ENCODE data around the gene TUBB4B.
A peak's percentile ranks its signal among the peaks of the same experiment; 100 is the strongest.

TUBB4B gene

GRCh38 chr9:137264067-137264466 is 23.0 kb downstream of the TUBB4B start:
- intact Hi-C loops (cut with DNase I): no loop called here
- DNase-seq: no peak

GRCh38 chr9:137265496-137266161 is 24.5 kb downstream of the TUBB4B start:
- DNase-seq: peak in 1 of 10 donors; percentile 83
- intact Hi-C loops (cut with DNase I): no loop called here

GRCh38 chr9:137266162-137266527 is 25.1 kb downstream of the TUBB4B start:
- intact Hi-C loops (cut with DNase I): no loop called here

GRCh38 chr9:137266585-137267453 is 25.7 kb downstream of the TUBB4B start:
- intact Hi-C loops (cut with DNase I): no loop called here
- peak in 1 of 10 donors; percentile 68 for DNase-seq

More at GRCh38 chr9:137266162-137266527, 25.1 kb downstream of the TUBB4B start:
- peak in 1 of 10 donors; percentile 85 for DNase-seq

GRCh38 chr9:137267933-137268355 is 26.9 kb downstream of the TUBB4B start:
- intact Hi-C loops (cut with DNase I): no loop called here
- no peak for DNase-seq

- DNase-seq: no peak
- intact Hi-C loops (cut with DNase I): no loop called here
Observed at GRCh38 chr9:137268538-137269201, 27.6 kb downstream of the TUBB4B start.

GRCh38 chr9:137269231-137269772 is 28.2 kb downstream of the TUBB4B start:
- DNase-seq: peak in 1 of 10 donors; percentile 72
- intact Hi-C loops (cut with DNase I): no loop called here

GRCh38 chr9:137270929-137271695 is 30.0 kb downstream of the TUBB4B start:
- intact Hi-C loops (cut with DNase I): no loop called here
- DNase-seq: peak in 1 of 10 donors; percentile 79

GRCh38 chr9:137271696-137272076 is 30.6 kb downstream of the TUBB4B start:
- DNase-seq: no peak
- intact Hi-C loops (cut with DNase I): no loop called here

- peak in 1 of 10 donors; percentile 74 for DNase-seq
- intact Hi-C loops (cut with DNase I): no loop called here
Observed at GRCh38 chr9:137272241-137273094, 31.4 kb downstream of the TUBB4B start.

- intact Hi-C loops (cut with DNase I): no loop called here
- DNase-seq: peak in 1 of 10 donors; percentile 44
Observed at GRCh38 chr9:137273095-137273490, 32.0 kb downstream of the TUBB4B start.

GRCh38 chr9:137273611-137274320 is 32.7 kb downstream of the TUBB4B start:
- DNase-seq: peak in 1 of 10 donors; percentile 81
- intact Hi-C loops (cut with DNase I): no loop called here

GRCh38 chr9:137275203-137275587 is 34.1 kb downstream of the TUBB4B start:
- intact Hi-C loops (cut with DNase I): no loop called here
- peak in 1 of 10 donors; percentile 56 for DNase-seq

- intact Hi-C loops (cut with DNase I): no loop called here
- DNase-seq: peak in 1 of 10 donors; percentile 74
Observed at GRCh38 chr9:137275588-137276472, 34.7 kb downstream of the TUBB4B start.

- intact Hi-C loops (cut with DNase I): no loop called here
- peak in 2 of 10 donors; percentile 16 to 82 for DNase-seq
Observed at GRCh38 chr9:137276473-137277328, 35.6 kb downstream of the TUBB4B start.

- peak in 3 of 10 donors; percentile 36 to 90 (median 47) for DNase-seq
- intact Hi-C loops (cut with DNase I): no loop called here
Observed at GRCh38 chr9:137277329-137278041, 36.4 kb downstream of the TUBB4B start, which contains the start of gene TOR4A. TOR4A (plus strand) TSS chr9:137277726; CDS start chr9:137278690, 964 bp downstream.

All from posterior cingulate gyrus (tissue), 11 donors.